ENCODE data around the gene SLC16A9.

Gene SLC16A9

GRCh38 chr10:59628456-59628855, 81.2 kb downstream of the SLC16A9 start:
- DNase-seq (ENCODE audit: low read depth), result no peak

GRCh38 chr10:59627366-59628018, 82.2 kb downstream of the SLC16A9 start:
- no peak for DNase-seq (ENCODE audit: low read depth)

- DNase-seq (ENCODE audit: low read depth), result no peak
These were observed 83.2 kb downstream of the SLC16A9 start for GRCh38 chr10:59626523-59626869.

- DNase-seq (ENCODE audit: low read depth), result peak; percentile 16
These were observed 83.7 kb downstream of the SLC16A9 start for GRCh38 chr10:59625721-59626522.

GRCh38 chr10:59624951-59625350, 84.7 kb downstream of the SLC16A9 start:
- no peak for DNase-seq (ENCODE audit: low read depth)

- no peak for DNase-seq (ENCODE audit: low read depth)
These were observed 85.5 kb downstream of the SLC16A9 start for GRCh38 chr10:59624136-59624535.

- DNase-seq (ENCODE audit: low read depth), result no peak
These were observed 86.2 kb downstream of the SLC16A9 start for GRCh38 chr10:59623133-59624121.

GRCh38 chr10:59622320-59623132, 87.1 kb downstream of the SLC16A9 start:
- DNase-seq (ENCODE audit: low read depth), result no peak

- DNase-seq (ENCODE audit: low read depth), result no peak
These were observed 87.9 kb downstream of the SLC16A9 start for GRCh38 chr10:59621771-59622170.

- DNase-seq (ENCODE audit: low read depth), result no peak
These were observed 91.0 kb downstream of the SLC16A9 start for GRCh38 chr10:59618666-59619065.

GRCh38 chr10:59617996-59618395, 91.7 kb downstream of the SLC16A9 start:
- no peak for DNase-seq (ENCODE audit: low read depth)

- DNase-seq (ENCODE audit: low read depth), result no peak
These were observed 98.6 kb downstream of the SLC16A9 start for GRCh38 chr10:59611048-59611447.

GRCh38 chr10:59607970-59608369, 101.7 kb downstream of the SLC16A9 start:
- DNase-seq (ENCODE audit: low read depth), result no peak

- DNase-seq (ENCODE audit: low read depth), result no peak
These were observed 103.1 kb downstream of the SLC16A9 start for GRCh38 chr10:59606551-59606961.

- DNase-seq (ENCODE audit: low read depth), result no peak
These were observed 107.7 kb downstream of the SLC16A9 start for GRCh38 chr10:59601985-59602384.
